SJSA1 (cell line): ENCODE data around the gene KIF20B. TPM values are rescaled to one million over a fixed set of nuclear protein-coding genes. Genes with fewer than 3 reads are reported as not detected.
"Not testable (repeated sequence)": the region's sequence is repeated elsewhere in the genome, so short reads cannot be mapped to it uniquely, and the experiment has no call there.

ENCODE experiments used
- DNase-seq, 2 experiments: peaks; one replicate each; pipeline ENCODE4 v3.0.0-alpha.2; 2015 to 2020; ENCODE audit warnings: low spot score in 2 of 2, low read depth in 1 of 2
- H3K27ac ChIP-seq: fragments of 250-450 bp; sonication (Bioruptor Pico); 2 replicates; pipeline ENCODE4 v1.5.1; 2020; ENCODE audit warnings: mild to moderate bottlenecking, moderate library complexity
- H3K27me3 ChIP-seq: fragments of 250-450 bp; sonication (Bioruptor Pico); replicated peaks from 2 replicates; pipeline ENCODE4 v1.5.1; 2020; ENCODE audit warnings: mild to moderate bottlenecking, moderate library complexity
- H3K36me3 ChIP-seq: fragments of 250-450 bp; sonication (Bioruptor Pico); 2 replicates; pipeline ENCODE4 v1.5.1; 2020; ENCODE audit warnings: mild to moderate bottlenecking
- H3K4me1 ChIP-seq: fragments of 250-450 bp; sonication (Bioruptor Pico); replicated peaks from 2 replicates; pipeline ENCODE4 v1.6.1; 2021; ENCODE audit warnings: mild to moderate bottlenecking
- H3K4me3 ChIP-seq: fragments of 250-450 bp; sonication (Bioruptor Pico); 2 replicates; pipeline ENCODE4 v1.5.1; 2020; ENCODE audit warnings: mild to moderate bottlenecking
- H3K9me3 ChIP-seq: fragments of 250-450 bp; sonication (Bioruptor Pico); replicated peaks from 2 replicates; pipeline ENCODE4 v1.5.1; 2020; ENCODE audit warnings: mild to moderate bottlenecking
- total RNA-seq: library from RNA; depleted of rRNA; stranded (reverse); fragments of >200 nt; shearing (Covaris generic); gene quantifications from 2 replicates; pipeline ENCODE4 v1.2.3, GENCODE V29; 2014; rRNA removed

Gene KIF20B
- total RNA-seq, 1 experiment from 2014 or later: 47.6 TPM

DNA sequence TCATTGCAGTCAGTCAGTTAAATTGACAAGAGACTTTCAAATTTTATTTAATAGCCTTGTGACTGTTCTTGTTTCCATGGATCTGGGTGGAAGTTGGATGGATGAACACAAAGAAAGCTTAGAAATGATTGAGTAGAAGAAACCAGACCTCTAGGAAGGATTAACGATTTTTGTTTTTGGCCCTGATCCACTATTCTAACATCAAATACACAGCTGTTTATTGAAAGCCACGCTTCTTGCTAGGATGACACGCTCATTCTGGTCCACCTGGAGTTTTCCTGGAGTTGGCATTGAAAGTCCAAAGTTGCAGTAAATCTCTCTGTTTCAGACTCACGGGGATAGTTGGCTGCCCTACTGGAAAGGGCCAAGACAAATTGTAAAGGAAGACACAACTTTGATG lies 108.4 kb downstream of the KIF20B start:
- H3K4me1 ChIP-seq: no peaks in the 10 kb centered on the region

GRCh38 chr10:89810908-89811525 lies 109.6 kb downstream of the KIF20B start:
- H3K27me3 ChIP-seq: peaks cover 6% of the 10 kb centered on the region; the same call in 1 of the 2 replicates
- H3K9me3 ChIP-seq: no peaks in the 10 kb centered on the region
- H3K4me3 ChIP-seq: no peak overlapping the region
- no peak for DNase-seq
- H3K4me1 ChIP-seq: no peaks in the 10 kb centered on the region
- no peaks in the 10 kb centered on the region for H3K36me3 ChIP-seq
- no peak overlapping the region for H3K27ac ChIP-seq

More for the DNA sequence above, 108.4 kb downstream of the KIF20B start:
- no peak overlapping the region for H3K4me3 ChIP-seq
- DNase-seq: no peak
- H3K36me3 ChIP-seq: no peaks in the 10 kb centered on the region
- H3K9me3 ChIP-seq: no peaks in the 10 kb centered on the region
- peaks cover 6% of the 10 kb centered on the region; the same call in 1 of the 2 replicates for H3K27me3 ChIP-seq
- no peak overlapping the region for H3K27ac ChIP-seq

- DNase-seq: no peak
- Histone ChIP-seq H3K27me3 (peaks cover 6% of the 10 kb centered on the region; the same call in 1 of the 2 replicates), H3K4me1 (no peaks in the 10 kb centered on the region), H3K9me3 (no peaks in the 10 kb centered on the region), H3K36me3 (no peaks in the 10 kb centered on the region), H3K4me3 (no peak overlapping the region), H3K27ac (no peak overlapping the region)
Measured at GRCh38 chr10:89813546-89813945, 112.2 kb downstream of the KIF20B start.

GRCh38 chr10:89814278-89814677 lies 112.9 kb downstream of the KIF20B start:
- Histone ChIP-seq H3K36me3 (no peaks in the 10 kb centered on the region), H3K27ac (no peak overlapping the region), H3K27me3 (peaks cover 6% of the 10 kb centered on the region; the same call in 1 of the 2 replicates), H3K4me1 (no peaks in the 10 kb centered on the region), H3K4me3 (no peak overlapping the region), H3K9me3 (no peaks in the 10 kb centered on the region)
- no peak for DNase-seq

GRCh38 chr10:89815049-89815853 lies 113.9 kb downstream of the KIF20B start:
- H3K4me3 ChIP-seq: no peak overlapping the region
- H3K9me3 ChIP-seq: no peaks in the 10 kb centered on the region
- H3K27ac ChIP-seq: no peak overlapping the region
- DNase-seq: no peak
- no peaks in the 10 kb centered on the region for H3K4me1 ChIP-seq
- no peaks in the 10 kb centered on the region for H3K36me3 ChIP-seq
- peaks cover 6% of the 10 kb centered on the region; the same call in 1 of the 2 replicates for H3K27me3 ChIP-seq

- H3K36me3 ChIP-seq, H3K27ac ChIP-seq, H3K27me3 ChIP-seq, H3K4me3 ChIP-seq, DNase-seq, H3K4me1 ChIP-seq, H3K9me3 ChIP-seq: not testable (repeated sequence)
Measured at GRCh38 chr10:89819008-89819407, 117.6 kb downstream of the KIF20B start.

Other genes with a start within 250 kb of the KIF20B start
- 0.34 TPM in 1 of 2 replicates, not detected in the other for gene SLC16A12, start 166.0 kb upstream of the KIF20B start, total RNA-seq
- 4.6 and 6.7 TPM in 2 replicates for gene PANK1, start 56.3 kb upstream of the KIF20B start, total RNA-seq